Left lung (tissue), 10 donors: ENCODE data around the gene TNS2. TPM values are rescaled to one million over a fixed set of nuclear protein-coding genes. Genes with fewer than 3 reads are reported as not detected.

Source experiments
- ATAC-seq: fragments of 200-7000 bp; cut with Tn5 transposase; one replicate; pipeline ENCODE4 v1.9.1; 2020; ENCODE audit warnings: moderate library complexity
- DNase-seq, 4 donors: peaks; one replicate each; pipeline ENCODE4 v3.0.0-alpha.2; 2013 to 2020
- H3K27ac ChIP-seq, 2 donors: fragments of 200-600 bp; sonication (generic) in 1 of 2; one replicate each; pipeline versions ENCODE4 v1.5.0 to v1.8.0; 2020 to 2021
- H3K27me3 ChIP-seq, 2 donors: fragments of 200-600 bp; sonication (generic) in 1 of 2; one replicate each; pipeline versions ENCODE4 v1.5.0 to v1.8.0; 2020 to 2021
- H3K36me3 ChIP-seq, 2 donors: fragments of 200-600 bp; sonication (generic) in 1 of 2; one replicate each; pipeline versions ENCODE4 v1.5.0 to v1.8.0; 2020 to 2021
- H3K4me1 ChIP-seq, 2 donors: fragments of 200-600 bp; one replicate each; pipeline ENCODE4 v1.8.0; 2021
- H3K4me3 ChIP-seq, 2 donors: fragments of 200-600 bp; sonication (generic) in 1 of 2; one replicate each; pipeline versions ENCODE4 v1.5.0 to v1.8.0; 2020 to 2021; ENCODE audit warnings: mild to moderate bottlenecking in 1 of 2
- H3K9me3 ChIP-seq, 2 donors: fragments of 200-600 bp; sonication (generic) in 1 of 2; one replicate each; pipeline versions ENCODE4 v1.5.0 to v1.8.0; 2020 to 2021
- CTCF ChIP-seq, 2 donors: fragments of 200-600 bp; sonication (generic) in 1 of 2; IDR thresholded peaks; one replicate each; pipeline versions ENCODE4 v1.5.0 to v1.8.0; 2021; ENCODE audit warnings: antibody characterized with exemption in 2 of 2
- intact Hi-C, 2 donors: fragments of 100-400 bp; cut with DNase I; formaldehyde crosslinking; loops; one replicate each; pipeline versions ENCODE4 v1.11.2 to v1.14.2; 2022
- polyA plus RNA-seq, 6 donors: library from polyadenylated mRNA; unstranded; fragments of 120-200 nt; gene quantifications; one replicate each; pipeline ENCODE4 v1.2.1, GENCODE V29; 2013; ENCODE audit not compliant: insufficient read length in 6 of 6
- total RNA-seq, 2 donors: library from RNA; stranded (reverse); fragmentation: NEBNext Ultra II Directional; extraction: Animal tissue kit (Norgen Biotek cat#: 25700); gene quantifications; one replicate each; pipeline ENCODE4 v1.2.1, GENCODE V29; 2021
- donor health status: DM: no; HTN: yes; CAD: no.
- donor health status: DM: no; HTN: no; CAD: no.

TNS2 gene
- total and polyA plus RNA-seq, 8 donors: 101 to 164 (median 117) TPM

DNA sequence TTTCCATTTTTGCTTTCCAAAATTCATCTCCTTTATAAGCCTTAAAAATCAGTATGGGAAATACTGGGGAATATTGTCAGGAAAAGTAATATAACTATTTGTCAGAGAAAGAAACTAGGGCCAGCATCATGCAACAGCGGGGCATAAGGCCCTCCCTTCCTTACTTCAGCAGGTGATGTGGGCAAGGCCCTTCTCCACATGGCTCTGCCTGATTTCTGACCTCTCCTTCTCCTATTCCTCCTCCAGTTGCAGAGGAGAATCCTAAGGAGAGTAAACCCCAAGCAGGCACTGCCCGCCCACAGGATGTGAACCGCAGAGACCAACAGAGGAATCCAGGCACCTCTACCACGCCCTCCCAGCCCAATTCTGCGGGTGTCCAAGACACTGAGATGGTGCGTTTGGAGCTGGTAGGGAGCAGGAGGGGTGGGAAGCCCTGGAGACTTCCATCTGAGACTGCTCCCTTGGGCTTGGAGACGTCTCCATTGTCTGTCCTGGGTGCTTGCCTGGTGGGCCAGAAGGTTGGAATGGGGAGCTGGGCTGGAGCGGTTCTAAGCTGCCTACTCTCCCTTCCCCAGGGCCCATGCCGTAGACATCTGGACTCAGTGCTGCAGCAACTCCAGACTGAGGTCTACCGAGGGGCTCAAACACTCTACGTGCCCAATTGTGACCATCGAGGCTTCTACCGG, 50.7 kb downstream of the TNS2 start:
- intact Hi-C loops: no loop called here
- peaks cover 0 to 34% of the 10 kb centered on the region in 2 donors for H3K27me3 ChIP-seq
- no peaks in the 10 kb centered on the region for H3K36me3 ChIP-seq
- H3K4me1 ChIP-seq: peaks cover 11 to 61% of the 10 kb centered on the region in 2 donors
- TF ChIP-seq CTCF (IDR thresholded peaks at IDR 0.05): no peak
- H3K9me3 ChIP-seq: no peaks in the 10 kb centered on the region
- H3K4me3 ChIP-seq: no peak overlapping the region
- H3K27ac ChIP-seq: no peak overlapping the region
- ATAC-seq (no peak), DNase-seq (no peak)

GRCh38 chr12:53101266-53101665, 51.4 kb downstream of the TNS2 start:
- H3K4me3 ChIP-seq: no peak overlapping the region
- DNase-seq (no peak), ATAC-seq (no peak)
- H3K9me3 ChIP-seq: no peaks in the 10 kb centered on the region
- H3K4me1 ChIP-seq: peaks cover 11 to 56% of the 10 kb centered on the region in 2 donors
- intact Hi-C loops: no loop called here
- no peak for TF ChIP-seq CTCF (IDR thresholded peaks at IDR 0.05)
- no peaks in the 10 kb centered on the region for H3K36me3 ChIP-seq
- no peak overlapping the region for H3K27ac ChIP-seq
- peaks cover 0 to 30% of the 10 kb centered on the region in 2 donors for H3K27me3 ChIP-seq

DNA sequence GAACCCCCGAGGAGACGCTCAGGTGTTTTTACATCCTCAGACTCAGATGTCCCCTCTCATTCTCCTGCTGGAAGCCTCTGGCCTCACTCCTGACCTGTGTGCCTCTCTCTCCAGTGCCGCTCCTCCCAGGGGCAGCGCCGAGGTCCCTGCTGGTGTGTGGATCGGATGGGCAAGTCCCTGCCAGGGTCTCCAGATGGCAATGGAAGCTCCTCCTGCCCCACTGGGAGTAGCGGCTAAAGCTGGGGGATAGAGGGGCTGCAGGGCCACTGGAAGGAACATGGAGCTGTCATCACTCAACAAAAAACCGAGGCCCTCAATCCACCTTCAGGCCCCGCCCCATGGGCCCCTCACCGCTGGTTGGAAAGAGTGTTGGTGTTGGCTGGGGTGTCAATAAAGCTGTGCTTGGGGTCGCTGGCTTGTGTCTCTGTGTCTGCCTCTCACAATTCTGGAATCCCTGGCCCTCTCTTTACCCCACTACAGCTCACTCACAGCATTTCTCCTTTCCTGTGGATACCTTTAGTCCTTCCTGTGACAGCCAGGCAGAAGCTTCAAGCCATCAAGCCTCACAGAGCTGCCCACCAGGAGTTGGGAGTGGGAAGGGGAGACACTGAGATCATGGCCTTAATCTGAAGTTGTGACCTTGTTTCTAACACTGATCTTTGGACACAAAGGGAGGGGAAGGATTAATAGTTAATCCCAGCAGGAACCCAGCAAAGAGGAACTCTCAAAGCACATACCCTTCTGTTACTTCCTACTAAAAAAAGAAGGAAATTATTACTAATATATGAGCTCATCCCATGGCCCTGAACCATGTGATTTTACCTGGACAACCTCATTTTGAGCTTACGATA, 52.3 kb downstream of the TNS2 start:
- intact Hi-C loops: no loop called here
- ATAC-seq (no peak), DNase-seq (peak in 1 of 4 donors; percentile 55)
- Histone ChIP-seq H3K4me1 (peaks cover 11 to 47% of the 10 kb centered on the region in 2 donors), H3K36me3 (no peaks in the 10 kb centered on the region), H3K9me3 (no peaks in the 10 kb centered on the region), H3K4me3 (no peak overlapping the region), H3K27ac (no peak overlapping the region), H3K27me3 (peaks cover 0 to 21% of the 10 kb centered on the region in 2 donors)
- no peak for TF ChIP-seq CTCF (IDR thresholded peaks at IDR 0.05)

DNA sequence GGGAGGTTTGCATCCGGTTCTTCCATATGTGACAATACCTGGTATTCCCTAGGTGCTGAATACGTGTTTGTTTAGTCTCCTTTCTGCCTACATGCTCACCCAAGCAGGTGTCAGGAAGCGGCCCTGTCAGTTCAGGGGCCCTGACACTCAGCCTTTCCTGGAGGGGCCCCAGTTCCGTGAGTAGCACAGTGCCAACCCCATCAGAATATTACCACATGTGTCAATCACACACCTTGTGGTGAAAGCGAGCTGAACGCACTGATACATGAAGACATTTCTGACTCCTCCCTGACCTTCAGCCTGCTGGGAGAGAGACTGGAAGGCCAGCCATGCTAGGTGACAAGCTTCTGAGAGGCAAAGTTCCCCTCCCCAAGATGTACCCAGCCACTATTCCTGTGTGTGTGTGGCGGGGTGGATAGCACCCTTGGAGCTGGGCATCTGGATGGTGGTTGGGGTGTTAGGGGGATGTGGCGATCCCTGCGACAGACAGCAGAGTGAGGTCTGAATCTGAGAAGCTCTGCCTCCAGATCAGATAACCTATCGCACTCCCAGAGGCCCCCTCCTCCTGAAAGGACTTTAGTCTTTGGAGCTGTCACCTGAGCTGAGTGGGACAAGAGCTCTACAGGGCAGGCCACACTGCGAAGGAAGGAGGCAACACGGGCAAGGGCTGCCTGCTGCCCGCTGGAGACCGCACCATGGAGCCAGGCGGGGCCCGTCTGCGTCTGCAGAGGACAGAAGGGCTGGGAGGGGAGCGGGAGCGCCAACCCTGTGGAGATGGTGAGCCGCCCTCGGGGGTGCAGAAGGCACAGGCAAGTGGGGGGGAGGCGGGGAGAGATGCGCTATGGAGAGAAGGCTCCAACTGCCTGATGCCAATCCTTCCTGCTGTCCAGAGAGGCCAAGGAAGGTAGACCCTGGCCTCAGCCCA, 53.3 kb downstream of the TNS2 start, which contains the start of gene SOAT2:
SOAT2 (plus strand) TSS at position 604 of the 925 bp plus-strand sequence; CDS start at position 696, 92 bp downstream.
- no peak within 1 kb of the TSS for H3K27ac ChIP-seq
- intact Hi-C loops: no loop called here
- no peak for TF ChIP-seq CTCF (IDR thresholded peaks at IDR 0.05)
- no peaks in the 10 kb centered on the region for H3K36me3 ChIP-seq
- ATAC-seq (no peak), DNase-seq (peak in 1 of 4 donors; percentile 72)
- H3K4me3 ChIP-seq: no peak within 1 kb of the TSS
- H3K4me1 ChIP-seq: peaks cover 11 to 37% of the 10 kb centered on the region in 2 donors
- no peaks in the 10 kb centered on the region for H3K9me3 ChIP-seq
- peaks cover 0 to 11% of the 10 kb centered on the region in 2 donors for H3K27me3 ChIP-seq
